ENCODE data around the gene TMEM132A.

- TF ChIP-seq, protein P1, sequence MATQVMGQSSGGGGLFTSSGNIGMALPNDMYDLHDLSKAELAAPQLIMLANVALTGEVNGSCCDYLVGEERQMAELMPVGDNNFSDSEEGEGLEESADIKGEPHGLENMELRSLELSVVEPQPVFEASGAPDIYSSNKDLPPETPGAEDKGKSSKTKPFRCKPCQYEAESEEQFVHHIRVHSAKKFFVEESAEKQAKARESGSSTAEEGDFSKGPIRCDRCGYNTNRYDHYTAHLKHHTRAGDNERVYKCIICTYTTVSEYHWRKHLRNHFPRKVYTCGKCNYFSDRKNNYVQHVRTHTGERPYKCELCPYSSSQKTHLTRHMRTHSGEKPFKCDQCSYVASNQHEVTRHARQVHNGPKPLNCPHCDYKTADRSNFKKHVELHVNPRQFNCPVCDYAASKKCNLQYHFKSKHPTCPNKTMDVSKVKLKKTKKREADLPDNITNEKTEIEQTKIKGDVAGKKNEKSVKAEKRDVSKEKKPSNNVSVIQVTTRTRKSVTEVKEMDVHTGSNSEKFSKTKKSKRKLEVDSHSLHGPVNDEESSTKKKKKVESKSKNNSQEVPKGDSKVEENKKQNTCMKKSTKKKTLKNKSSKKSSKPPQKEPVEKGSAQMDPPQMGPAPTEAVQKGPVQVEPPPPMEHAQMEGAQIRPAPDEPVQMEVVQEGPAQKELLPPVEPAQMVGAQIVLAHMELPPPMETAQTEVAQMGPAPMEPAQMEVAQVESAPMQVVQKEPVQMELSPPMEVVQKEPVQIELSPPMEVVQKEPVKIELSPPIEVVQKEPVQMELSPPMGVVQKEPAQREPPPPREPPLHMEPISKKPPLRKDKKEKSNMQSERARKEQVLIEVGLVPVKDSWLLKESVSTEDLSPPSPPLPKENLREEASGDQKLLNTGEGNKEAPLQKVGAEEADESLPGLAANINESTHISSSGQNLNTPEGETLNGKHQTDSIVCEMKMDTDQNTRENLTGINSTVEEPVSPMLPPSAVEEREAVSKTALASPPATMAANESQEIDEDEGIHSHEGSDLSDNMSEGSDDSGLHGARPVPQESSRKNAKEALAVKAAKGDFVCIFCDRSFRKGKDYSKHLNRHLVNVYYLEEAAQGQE (IDR thresholded peaks at IDR 0.05): no peak
- TF ChIP-seq, protein P2, sequence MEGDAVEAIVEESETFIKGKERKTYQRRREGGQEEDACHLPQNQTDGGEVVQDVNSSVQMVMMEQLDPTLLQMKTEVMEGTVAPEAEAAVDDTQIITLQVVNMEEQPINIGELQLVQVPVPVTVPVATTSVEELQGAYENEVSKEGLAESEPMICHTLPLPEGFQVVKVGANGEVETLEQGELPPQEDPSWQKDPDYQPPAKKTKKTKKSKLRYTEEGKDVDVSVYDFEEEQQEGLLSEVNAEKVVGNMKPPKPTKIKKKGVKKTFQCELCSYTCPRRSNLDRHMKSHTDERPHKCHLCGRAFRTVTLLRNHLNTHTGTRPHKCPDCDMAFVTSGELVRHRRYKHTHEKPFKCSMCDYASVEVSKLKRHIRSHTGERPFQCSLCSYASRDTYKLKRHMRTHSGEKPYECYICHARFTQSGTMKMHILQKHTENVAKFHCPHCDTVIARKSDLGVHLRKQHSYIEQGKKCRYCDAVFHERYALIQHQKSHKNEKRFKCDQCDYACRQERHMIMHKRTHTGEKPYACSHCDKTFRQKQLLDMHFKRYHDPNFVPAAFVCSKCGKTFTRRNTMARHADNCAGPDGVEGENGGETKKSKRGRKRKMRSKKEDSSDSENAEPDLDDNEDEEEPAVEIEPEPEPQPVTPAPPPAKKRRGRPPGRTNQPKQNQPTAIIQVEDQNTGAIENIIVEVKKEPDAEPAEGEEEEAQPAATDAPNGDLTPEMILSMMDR (IDR thresholded peaks at IDR 0.05): no peak
- TF ChIP-seq POLR2A (IDR thresholded peaks at IDR 0.05; ENCODE audit: low read length) (no peak), BHLHE40 (IDR thresholded peaks at IDR 0.05; ENCODE audit: low read depth, low read length) (no peak), NFE2L2 (conservative IDR thresholded peaks at IDR 0.05; ENCODE audit: low read length) (no peak), SREBF2 (IDR thresholded peaks at IDR 0.05) (no peak)
- TF ChIP-seq, protein P3, sequence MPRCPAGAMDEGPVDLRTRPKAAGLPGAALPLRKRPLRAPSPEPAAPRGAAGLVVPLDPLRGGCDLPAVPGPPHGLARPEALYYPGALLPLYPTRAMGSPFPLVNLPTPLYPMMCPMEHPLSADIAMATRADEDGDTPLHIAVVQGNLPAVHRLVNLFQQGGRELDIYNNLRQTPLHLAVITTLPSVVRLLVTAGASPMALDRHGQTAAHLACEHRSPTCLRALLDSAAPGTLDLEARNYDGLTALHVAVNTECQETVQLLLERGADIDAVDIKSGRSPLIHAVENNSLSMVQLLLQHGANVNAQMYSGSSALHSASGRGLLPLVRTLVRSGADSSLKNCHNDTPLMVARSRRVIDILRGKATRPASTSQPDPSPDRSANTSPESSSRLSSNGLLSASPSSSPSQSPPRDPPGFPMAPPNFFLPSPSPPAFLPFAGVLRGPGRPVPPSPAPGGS (IDR thresholded peaks at IDR 0.05): no peak
- TF ChIP-seq, protein P4, sequence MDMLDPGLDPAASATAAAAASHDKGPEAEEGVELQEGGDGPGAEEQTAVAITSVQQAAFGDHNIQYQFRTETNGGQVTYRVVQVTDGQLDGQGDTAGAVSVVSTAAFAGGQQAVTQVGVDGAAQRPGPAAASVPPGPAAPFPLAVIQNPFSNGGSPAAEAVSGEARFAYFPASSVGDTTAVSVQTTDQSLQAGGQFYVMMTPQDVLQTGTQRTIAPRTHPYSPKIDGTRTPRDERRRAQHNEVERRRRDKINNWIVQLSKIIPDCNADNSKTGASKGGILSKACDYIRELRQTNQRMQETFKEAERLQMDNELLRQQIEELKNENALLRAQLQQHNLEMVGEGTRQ (IDR thresholded peaks at IDR 0.05): no peak
- TF ChIP-seq, protein P5, sequence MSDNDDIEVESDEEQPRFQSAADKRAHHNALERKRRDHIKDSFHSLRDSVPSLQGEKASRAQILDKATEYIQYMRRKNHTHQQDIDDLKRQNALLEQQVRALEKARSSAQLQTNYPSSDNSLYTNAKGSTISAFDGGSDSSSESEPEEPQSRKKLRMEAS (IDR thresholded peaks at IDR 0.05): no peak
These were observed 15.6 kb downstream of the TMEM132A start for GRCh38 chr11:60939855-60940254.

Data from A549 (cell line).